A549 treated with CpdA at 1 μM for 4 hours (cell line): ENCODE measurements around the gene TMOD1. TPM values are rescaled to one million over a fixed set of nuclear protein-coding genes. Genes with fewer than 3 reads are reported as not detected.

Experiments used
- total RNA-seq: library from RNA; stranded (reverse); fragments of 200-300 nt; extraction: Qiagen RNA extraction; gene quantifications from 5 replicates; pipeline ENCODE4 v1.2.3, GENCODE V29; 2022; ENCODE audit warnings: low read depth

The TMOD1 gene
- 3.0 to 3.7 TPM (median 3.1 TPM) in 5 replicates for total RNA-seq

GRCh38 chr9:97501177-97501971 is at the start of gene TMOD1:
Gene TMOD1 (plus strand): TSS chr9:97501666. CDS start chr9:97524189, 22,523 bp downstream.

DNA sequence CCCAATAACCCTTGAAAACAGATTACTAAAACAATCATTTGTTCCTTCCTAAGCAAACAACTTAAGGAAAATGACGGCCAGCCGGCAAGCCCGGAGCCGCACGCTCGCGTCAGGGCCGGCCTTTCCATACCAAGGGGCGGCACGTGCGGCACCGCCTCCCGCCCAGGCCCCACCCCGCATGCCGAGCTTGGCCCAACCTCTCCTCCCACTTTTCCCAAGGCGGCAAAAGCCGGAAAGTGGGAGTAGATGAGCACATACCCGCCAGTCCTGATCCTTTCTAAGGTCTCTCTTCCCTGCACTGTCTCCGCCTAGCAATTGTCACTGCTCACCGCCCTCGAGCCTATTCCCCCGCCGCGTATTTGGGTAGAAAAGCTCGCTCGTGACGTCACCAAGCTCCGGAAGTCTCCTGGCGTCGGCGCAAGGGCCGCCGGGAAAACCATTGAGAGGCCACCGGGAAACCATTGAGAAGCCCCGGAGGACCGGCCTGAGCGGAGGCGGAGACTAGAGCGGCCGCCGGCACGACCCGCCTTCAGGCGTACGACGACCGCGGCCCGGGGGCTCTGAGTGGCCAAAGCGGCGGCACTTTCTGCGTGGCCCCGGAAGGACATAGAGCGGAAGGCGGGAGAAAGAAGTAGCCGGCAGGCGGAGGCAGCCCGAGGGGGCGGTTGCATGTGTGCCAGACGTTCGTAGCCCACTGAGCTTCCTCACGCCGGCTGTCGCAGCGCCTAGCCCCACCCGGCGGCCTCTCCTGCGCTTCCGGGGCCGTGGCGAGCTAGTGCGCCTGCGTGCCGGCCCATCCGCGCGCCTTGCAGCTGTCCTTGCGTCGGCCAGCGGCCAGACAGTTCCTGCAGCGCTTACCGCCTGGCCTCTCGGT is 131.8 kb downstream of the TMOD1 start, which contains the start of the genes NCBP1 and TSTD2:
Gene NCBP1, plus strand, starts transcription at position 837 of the 874 bp plus-strand sequence. CDS start 61 bp downstream, outside the sequence.
Gene TSTD2, minus strand, starts transcription at position 384 of the 874 bp plus-strand sequence. CDS start 5,806 bp downstream, outside the sequence.

Other genes with a start within 250 kb of the TMOD1 start
- 0.15 to 0.94 TPM (median 0.86 TPM) in 5 replicates for gene CCDC180, start 194.0 kb upstream of the TMOD1 start, total RNA-seq
- gene TDRD7, start 89.6 kb upstream of the TMOD1 start, total RNA-seq, result 11.1 to 13.9 TPM (median 12.1 TPM) in 5 replicates
- 10.0 to 13.0 TPM (median 10.9 TPM) in 5 replicates for gene TSTD2, start 131.7 kb downstream of the TMOD1 start, total RNA-seq
- gene NCBP1, start 132.2 kb downstream of the TMOD1 start, total RNA-seq, result 25.6 to 29.4 TPM (median 29.0 TPM) in 5 replicates
- gene XPA, start 195.7 kb downstream of the TMOD1 start, total RNA-seq, result 12.1 to 15.3 TPM (median 13.3 TPM) in 5 replicates